MM.1S (cell line): ENCODE results near the gene C1orf116.

Source experiments
- DNase-seq: peaks from one replicate; pipeline ENCODE4 v3.0.0-alpha.2; 2015
- H2AFZ ChIP-seq: fragments of 300-600 bp; sonication (generic); 2 replicates; pipeline ENCODE4 v1.6.0; 2016; ENCODE audit warnings: antibody characterized with exemption, low read length
- H3F3A ChIP-seq: fragments of 300-600 bp; sonication (generic); 2 replicates; pipeline ENCODE4 v1.6.1; 2016; ENCODE audit warnings: mild to moderate bottlenecking, antibody characterized with exemption, low read length, moderate library complexity, mixed read lengths; ENCODE audit not compliant: insufficient read depth
- H3K27ac ChIP-seq: fragments of 300-600 bp; sonication (generic); 2 replicates; pipeline ENCODE4 v1.5.1; 2016; ENCODE audit warnings: mild to moderate bottlenecking, low read length
- H3K27me3 ChIP-seq: fragments of 300-600 bp; sonication (generic); replicated peaks from 2 replicates; pipeline ENCODE4 v1.6.0; 2016; ENCODE audit warnings: low read length; ENCODE audit not compliant: insufficient read depth
- H3K36me3 ChIP-seq: fragments of 300-600 bp; sonication (generic); replicated peaks from 2 replicates; pipeline ENCODE4 v1.6.1; 2016; ENCODE audit warnings: mild to moderate bottlenecking, low read length, mixed read lengths; ENCODE audit not compliant: insufficient read depth
- H3K4me1 ChIP-seq: fragments of 300-600 bp; sonication (generic); 2 replicates; pipeline ENCODE4 v1.6.1; 2016; ENCODE audit warnings: low read length, mixed read lengths
- H3K4me2 ChIP-seq: fragments of 300-600 bp; sonication (generic); 2 replicates; pipeline ENCODE4 v1.6.0; 2016; ENCODE audit warnings: low read depth, low read length
- H3K4me3 ChIP-seq: fragments of 300-600 bp; sonication (generic); 2 replicates; pipeline ENCODE4 v1.5.1; 2016; ENCODE audit warnings: low read length, mixed read lengths
- H3K79me2 ChIP-seq: fragments of 300-600 bp; sonication (generic); 2 replicates; pipeline ENCODE4 v1.6.1; 2016; ENCODE audit warnings: mixed run types, low read length, mixed read lengths
- H3K9ac ChIP-seq: fragments of 300-600 bp; sonication (generic); 2 replicates; pipeline ENCODE4 v1.6.1; 2016; ENCODE audit warnings: low read length, mixed read lengths
- H3K9me2 ChIP-seq: fragments of 300-600 bp; sonication (generic); replicated peaks from 2 replicates; pipeline ENCODE4 v1.6.1; 2016; ENCODE audit warnings: mild to moderate bottlenecking, low read length, mixed read lengths; ENCODE audit not compliant: insufficient read depth
- H3K9me3 ChIP-seq: fragments of 300-600 bp; sonication (generic); replicated peaks from 2 replicates; pipeline ENCODE4 v1.6.1; 2016; ENCODE audit warnings: mild to moderate bottlenecking, low read length, mixed read lengths; ENCODE audit not compliant: insufficient read depth
- H4K20me1 ChIP-seq: fragments of 300-600 bp; sonication (generic); 2 replicates; pipeline ENCODE4 v1.6.1; 2016; ENCODE audit warnings: mild to moderate bottlenecking, low read length, moderate library complexity, mixed read lengths; ENCODE audit not compliant: insufficient read depth
- EZH2 ChIP-seq: fragments of 300-600 bp; sonication (generic); optimal IDR thresholded peaks from 2 replicates; pipeline ENCODE3; 2017; ENCODE audit warnings: low read depth, mild to moderate bottlenecking, antibody characterized with exemption, low read length, mixed read lengths
- EZH2phosphoT487 ChIP-seq: fragments of 300-600 bp; sonication (generic); IDR thresholded peaks from 2 replicates; pipeline ENCODE4 v1.6.1; 2018; ENCODE audit warnings: antibody characterized with exemption, low read length
- TF ChIP-seq, protein P1 (sequence below): fragments of 300-600 bp; sonication (generic); IDR thresholded peaks from 2 replicates; pipeline ENCODE4 v1.5.1; 2016; ENCODE audit warnings: antibody characterized with exemption, low read length, mixed read lengths

The C1orf116 gene

DNA sequence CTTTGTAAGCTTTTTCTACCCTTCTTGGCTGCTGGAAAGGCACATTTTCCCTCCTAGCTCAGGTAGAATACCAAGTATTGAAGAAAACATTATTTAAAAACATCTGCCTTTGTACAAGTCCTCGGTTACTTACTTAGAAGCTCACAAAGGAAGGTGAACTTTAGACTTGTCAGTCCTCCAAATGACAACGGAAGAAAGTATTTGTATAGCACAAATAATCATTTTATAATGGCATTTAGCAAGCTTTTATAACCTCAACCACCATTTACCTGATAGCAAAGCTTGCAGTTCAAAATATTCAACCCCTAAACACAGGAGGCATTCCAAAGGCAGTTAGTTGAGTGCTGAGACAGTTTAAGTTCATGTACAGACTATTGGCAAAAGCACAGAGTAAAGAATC, 59.8 kb downstream of the C1orf116 start:
- Histone ChIP-seq H3K27me3 (no peaks in the 10 kb centered on the region), H3F3A (no peaks in the 10 kb centered on the region), H3K4me3 (no peak overlapping the region), H3K4me2 (no peak overlapping the region), H3K9me3 (no peaks in the 10 kb centered on the region), H3K4me1 (peaks cover under 1% of the 10 kb centered on the region; the same call in 1 of the 2 replicates), H3K36me3 (no peaks in the 10 kb centered on the region), H3K9ac (no peak overlapping the region), H2AFZ (no peak overlapping the region), H3K27ac (no peak overlapping the region), H4K20me1 (no peaks in the 10 kb centered on the region), H3K79me2 (no peaks in the 10 kb centered on the region), H3K9me2 (no peaks in the 10 kb centered on the region)
- DNase-seq = no peak
- TF ChIP-seq EZH2phosphoT487 (no peak), EZH2 (no peak)
- TF ChIP-seq, protein P1, sequence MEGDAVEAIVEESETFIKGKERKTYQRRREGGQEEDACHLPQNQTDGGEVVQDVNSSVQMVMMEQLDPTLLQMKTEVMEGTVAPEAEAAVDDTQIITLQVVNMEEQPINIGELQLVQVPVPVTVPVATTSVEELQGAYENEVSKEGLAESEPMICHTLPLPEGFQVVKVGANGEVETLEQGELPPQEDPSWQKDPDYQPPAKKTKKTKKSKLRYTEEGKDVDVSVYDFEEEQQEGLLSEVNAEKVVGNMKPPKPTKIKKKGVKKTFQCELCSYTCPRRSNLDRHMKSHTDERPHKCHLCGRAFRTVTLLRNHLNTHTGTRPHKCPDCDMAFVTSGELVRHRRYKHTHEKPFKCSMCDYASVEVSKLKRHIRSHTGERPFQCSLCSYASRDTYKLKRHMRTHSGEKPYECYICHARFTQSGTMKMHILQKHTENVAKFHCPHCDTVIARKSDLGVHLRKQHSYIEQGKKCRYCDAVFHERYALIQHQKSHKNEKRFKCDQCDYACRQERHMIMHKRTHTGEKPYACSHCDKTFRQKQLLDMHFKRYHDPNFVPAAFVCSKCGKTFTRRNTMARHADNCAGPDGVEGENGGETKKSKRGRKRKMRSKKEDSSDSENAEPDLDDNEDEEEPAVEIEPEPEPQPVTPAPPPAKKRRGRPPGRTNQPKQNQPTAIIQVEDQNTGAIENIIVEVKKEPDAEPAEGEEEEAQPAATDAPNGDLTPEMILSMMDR = no peak

DNA sequence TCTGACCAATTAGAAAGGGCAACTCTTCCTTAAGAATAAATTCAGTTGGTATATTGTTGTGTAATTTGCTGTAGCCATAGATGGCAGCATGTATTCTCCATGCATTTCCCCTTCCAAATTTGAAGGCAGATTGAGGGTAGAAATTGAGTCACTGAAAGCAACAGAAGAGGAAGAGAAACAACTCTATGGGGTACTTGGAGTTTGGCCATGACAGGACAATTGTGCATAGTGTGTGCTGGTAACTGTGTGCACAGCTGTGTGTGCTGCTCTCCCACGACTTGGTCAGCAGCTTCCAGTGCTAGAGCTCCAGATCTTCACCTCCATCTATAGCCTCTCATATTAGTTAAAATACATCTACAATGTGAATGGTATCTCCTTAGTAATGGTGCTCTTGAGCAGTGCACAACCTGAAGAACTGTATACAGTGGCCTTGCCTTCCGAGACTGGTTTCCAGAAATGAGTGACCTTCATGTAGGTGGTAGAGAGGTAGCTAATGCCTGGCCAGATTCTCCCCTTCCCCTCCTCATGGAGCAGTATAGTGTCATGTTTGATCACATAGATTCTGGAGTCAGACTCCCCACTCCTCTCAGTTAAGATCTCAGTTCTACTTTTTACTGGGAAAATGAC, 61.4 kb downstream of the C1orf116 start:
- no peaks in the 10 kb centered on the region for H3F3A ChIP-seq
- H2AFZ ChIP-seq = no peak overlapping the region
- H3K4me3 ChIP-seq = no peak overlapping the region
- no peaks in the 10 kb centered on the region for H3K36me3 ChIP-seq
- DNase-seq = no peak
- peaks cover 8% of the 10 kb centered on the region for H3K4me1 ChIP-seq
- no peaks in the 10 kb centered on the region for H4K20me1 ChIP-seq
- H3K9me3 ChIP-seq = no peaks in the 10 kb centered on the region
- H3K27ac ChIP-seq = no peak overlapping the region
- H3K27me3 ChIP-seq = no peaks in the 10 kb centered on the region
- TF ChIP-seq EZH2phosphoT487 (no peak), EZH2 (no peak)
- TF ChIP-seq, protein P1 = no peak
- no peaks in the 10 kb centered on the region for H3K79me2 ChIP-seq
- no peak overlapping the region for H3K4me2 ChIP-seq
- no peak overlapping the region for H3K9ac ChIP-seq
- H3K9me2 ChIP-seq = no peaks in the 10 kb centered on the region

- Histone ChIP-seq H3K9ac (no peak within 1 kb of the TSS), H3K4me2 (no peak within 1 kb of the TSS), H3K36me3 (no peaks in the 10 kb centered on the region), H3F3A (no peaks in the 10 kb centered on the region), H3K27ac (no peak within 1 kb of the TSS), H3K9me2 (no peaks in the 10 kb centered on the region), H3K79me2 (no peaks in the 10 kb centered on the region), H3K4me3 (no peak within 1 kb of the TSS), H2AFZ (no peak within 1 kb of the TSS), H4K20me1 (no peaks in the 10 kb centered on the region), H3K27me3 (no peaks in the 10 kb centered on the region), H3K4me1 (peaks cover 8% of the 10 kb centered on the region), H3K9me3 (no peaks in the 10 kb centered on the region)
- no peak for TF ChIP-seq EZH2
- TF ChIP-seq, protein P1 = no peak
- no peak for TF ChIP-seq EZH2phosphoT487
- DNase-seq = no peak
These were observed 62.1 kb downstream of the C1orf116 start, which contains the start of gene FCAMR for GRCh38 chr1:206970446-206970845. Gene FCAMR (minus strand): TSS chr1:206970460. CDS start chr1:206970125, 335 bp downstream.
